Caco-2 (cell line): ENCODE measurements around the gene TMEM176B. TPM values are rescaled to one million over a fixed set of nuclear protein-coding genes. Genes with fewer than 3 reads are reported as not detected.

Experiments used
- BruUV-seq: library from RNA; stranded (reverse); fragments of 400-500 nt; replicated peaks from 2 replicates; lab custom pipeline; 2021; lab: Mats Ljungman, UMichigan
- CTCF ChIA-PET: fragments of 300-600 bp; sonication (Branson Sonifier 250); formaldehyde crosslinking; loops from one replicate; lab custom pipeline; 2022; ENCODE audit warnings: antibody characterized with exemption; lab: Charles Lee
- POLR2A ChIA-PET: fragments of 300-600 bp; sonication (Branson Sonifier 250); formaldehyde crosslinking; loops from one replicate; lab custom pipeline; 2022; ENCODE audit warnings: antibody characterized with exemption; lab: Charles Lee
- DNase-seq, 2 experiments: peaks; one replicate each; pipeline versions ENCODE4 v3.0.0 to v3.0.0-alpha.2; 2020 to 2022
- H3K27me3 ChIP-seq: replicated peaks from 2 replicates; pipeline ENCODE4 v1.6.0; 2011; ENCODE audit warnings: low read length; ENCODE audit not compliant: control insufficient read depth, insufficient read depth
- H3K36me3 ChIP-seq: 2 replicates; pipeline ENCODE4 v1.5.1; 2011; ENCODE audit warnings: low read length; ENCODE audit not compliant: control insufficient read depth, insufficient read depth
- H3K4me1 ChIP-seq: fragments of 250-450 bp; sonication (Bioruptor Pico); 2 replicates; pipeline ENCODE4 v1.5.1; 2020; ENCODE audit warnings: mild to moderate bottlenecking
- H3K4me3 ChIP-seq: 2 replicates; pipeline ENCODE4 v1.5.1; 2011; ENCODE audit warnings: low read depth, mild to moderate bottlenecking, control low read depth, low read length
- H3K9me3 ChIP-seq: fragments of 250-450 bp; sonication (Bioruptor Pico); 2 replicates; pipeline ENCODE4 v1.5.1; 2020; ENCODE audit warnings: mild to moderate bottlenecking, moderate library complexity
- H3K27ac Mint-ChIP-seq: one replicate; pipeline ENCODE4 v1.8.0; 2022; ENCODE audit warnings: mixed read lengths; ENCODE audit not compliant: unreplicated experiment
- H3K27me3 Mint-ChIP-seq: one replicate; pipeline ENCODE4 v1.8.0; 2022; ENCODE audit warnings: mixed read lengths; ENCODE audit not compliant: insufficient read depth, unreplicated experiment
- H3K36me3 Mint-ChIP-seq: one replicate; pipeline ENCODE4 v1.8.0; 2022; ENCODE audit warnings: mild to moderate bottlenecking, mixed read lengths; ENCODE audit not compliant: insufficient read depth, unreplicated experiment
- H3K4me1 Mint-ChIP-seq: one replicate; pipeline ENCODE4 v1.8.0; 2022; ENCODE audit warnings: low read depth, mixed read lengths; ENCODE audit not compliant: unreplicated experiment
- H3K4me3 Mint-ChIP-seq: one replicate; pipeline ENCODE4 v1.8.0; 2022; ENCODE audit warnings: mild to moderate bottlenecking, moderate library complexity, mixed read lengths; ENCODE audit not compliant: unreplicated experiment
- H3K9me3 Mint-ChIP-seq: one replicate; pipeline ENCODE4 v1.8.0; 2022; ENCODE audit warnings: mixed read lengths; ENCODE audit not compliant: unreplicated experiment
- CTCF ChIP-seq, 2 experiments: fragments of 200-600 bp in 1 of 2; IDR thresholded peaks; 1 replicate in 1 of 2; 2 replicates in 1 of 2; pipeline versions ENCODE4 v1.5.1 to v1.8.0; 2011 to 2022; ENCODE audit warnings: antibody characterized with exemption in 1 of 2, control low read depth in 1 of 2, inconsistent platforms in 1 of 2, low read depth in 1 of 2, low read length in 1 of 2, mild to moderate bottlenecking in 1 of 2, moderate library complexity in 1 of 2; ENCODE audit not compliant: insufficient read depth in 1 of 2, severe bottlenecking in 1 of 2, unreplicated experiment in 1 of 2
- intact Hi-C: fragments of 100-400 bp; cut with micrococcal nuclease; formaldehyde crosslinking; loops from one replicate; pipeline ENCODE4 v1.10.0; 2022; ENCODE audit not compliant: unreplicated experiment
- total RNA-seq: library from RNA; stranded (reverse); gene quantifications from 2 replicates; pipeline ENCODE4 v1.2.3, GENCODE V29; 2022

The TMEM176B gene
- total RNA-seq, 1 experiment from 2014 or later = 35.8 TPM

- H3K27me3 Mint-ChIP-seq = peaks cover 2% of the 10 kb centered on the region
- intact Hi-C loops = no loop called here
- Histone ChIP-seq H3K9me3 (peaks cover 18% of the 10 kb centered on the region), H3K4me1 (peaks cover 17% of the 10 kb centered on the region), H3K36me3 (no peaks in the 10 kb centered on the region), H3K4me3 (no peak overlapping the region), H3K27me3 (no peaks in the 10 kb centered on the region)
- TF ChIP-seq CTCF (IDR thresholded peaks at IDR 0.05; ENCODE audit: insufficient read depth in 1 of 2, low read depth in 1 of 2, low read length in 1 of 2, severe bottlenecking in 1 of 2, unreplicated experiment in 1 of 2) = no peak
- no peak for DNase-seq
- ChIA-PET CTCF (no interaction called here), POLR2A (no interaction called here)
- no TSS peak for BruUV-seq
- H3K9me3 Mint-ChIP-seq = peaks cover 19% of the 10 kb centered on the region
- peaks cover 15% of the 10 kb centered on the region for H3K36me3 Mint-ChIP-seq
- H3K4me1 Mint-ChIP-seq = peaks cover 10% of the 10 kb centered on the region
- no peak overlapping the region for H3K27ac Mint-ChIP-seq
- H3K4me3 Mint-ChIP-seq = no peak overlapping the region
Measured at GRCh38 chr7:150804802-150805201, 4.6 kb upstream of the TMEM176B start.

GRCh38 chr7:150803161-150803860 lies 3.1 kb upstream of the TMEM176B start:
- H3K36me3 ChIP-seq = no peaks in the 10 kb centered on the region
- Mint-ChIP-seq H3K36me3 (peaks cover 10% of the 10 kb centered on the region), H3K4me1 (peaks cover 3% of the 10 kb centered on the region), H3K27me3 (peaks cover 5% of the 10 kb centered on the region), H3K9me3 (peaks cover 4% of the 10 kb centered on the region), H3K27ac (no peak overlapping the region), H3K4me3 (no peak overlapping the region)
- peaks cover 20% of the 10 kb centered on the region for H3K4me1 ChIP-seq
- peaks cover 18% of the 10 kb centered on the region for H3K9me3 ChIP-seq
- intact Hi-C loops = no loop called here
- H3K27me3 ChIP-seq = no peaks in the 10 kb centered on the region
- DNase-seq = no peak
- no TSS peak for BruUV-seq
- no peak overlapping the region for H3K4me3 ChIP-seq
- CTCF ChIA-PET = interaction anchor here (0.5 kb wide), 1 partner anchor 41 kb away, joined by 3 read pairs; no protein-coding TSS in a partner anchor
- POLR2A ChIA-PET = no interaction called here
- TF ChIP-seq CTCF (IDR thresholded peaks at IDR 0.05; ENCODE audit: insufficient read depth in 1 of 2, low read depth in 1 of 2, low read length in 1 of 2, severe bottlenecking in 1 of 2, unreplicated experiment in 1 of 2) = no peak

- DNase-seq = no peak
- H3K27me3 ChIP-seq = no peaks in the 10 kb centered on the region
- intact Hi-C loops = no loop called here
- peaks cover 5% of the 10 kb centered on the region for H3K27me3 Mint-ChIP-seq
- H3K4me3 Mint-ChIP-seq = peak overlapping the region; percentile 39
- no peaks in the 10 kb centered on the region for H3K9me3 Mint-ChIP-seq
- peaks cover 13% of the 10 kb centered on the region for H3K9me3 ChIP-seq
- H3K27ac Mint-ChIP-seq = no peak overlapping the region
- H3K4me1 ChIP-seq = peaks cover 10% of the 10 kb centered on the region
- POLR2A ChIA-PET = no interaction called here
- TSS peak; percentile 35 for BruUV-seq
- H3K4me3 ChIP-seq = no peak overlapping the region
- CTCF ChIA-PET = no interaction called here
- no peaks in the 10 kb centered on the region for H3K4me1 Mint-ChIP-seq
- TF ChIP-seq CTCF (IDR thresholded peaks at IDR 0.05; ENCODE audit: insufficient read depth in 1 of 2, low read depth in 1 of 2, low read length in 1 of 2, severe bottlenecking in 1 of 2, unreplicated experiment in 1 of 2) = no peak
- no peaks in the 10 kb centered on the region for H3K36me3 Mint-ChIP-seq
- H3K36me3 ChIP-seq = no peaks in the 10 kb centered on the region
Measured at GRCh38 chr7:150801946-150802771, 2.0 kb upstream of the TMEM176B start.
